ENCODE data around the gene INPP5K.

DNA sequence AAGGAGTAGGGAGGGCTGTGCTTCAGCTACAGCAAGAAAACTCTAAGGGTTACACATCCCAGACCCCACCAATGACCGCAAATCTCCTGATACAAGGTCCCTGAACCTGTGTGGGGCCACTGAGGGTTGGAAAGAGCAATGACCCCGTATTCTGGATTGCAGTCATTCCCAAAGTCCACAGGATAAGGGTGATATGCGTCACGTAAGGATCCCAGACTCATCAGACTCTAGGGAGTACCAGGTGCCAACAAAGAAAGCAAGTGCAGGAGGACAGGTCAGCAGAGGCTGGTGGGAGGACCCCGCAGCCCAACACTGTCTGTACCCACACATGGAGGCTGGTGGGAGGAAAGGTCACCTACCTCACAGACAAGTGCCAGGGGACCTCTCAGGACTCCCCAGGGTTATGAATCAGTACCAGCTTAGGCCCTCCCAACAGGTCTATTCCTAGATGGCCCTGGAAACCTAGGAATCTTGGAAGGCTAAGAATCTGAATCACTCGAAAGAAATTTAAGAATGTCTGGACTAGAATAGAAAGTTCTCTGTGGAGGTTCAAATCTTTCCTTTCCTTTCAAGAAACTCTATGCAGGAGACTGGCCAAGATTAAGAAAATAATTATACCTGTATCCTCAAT lies 30.0 kb upstream of the INPP5K start:
- TF ChIP-seq EZH2 (IDR thresholded peaks at IDR 0.05) (no peak), POLR2AphosphoS5 (IDR thresholded peaks at IDR 0.05; ENCODE audit: borderline replicate concordance, low read depth, low read length) (no peak), FOXP2 (optimal IDR thresholded peaks at IDR 0.05; ENCODE audit: control extremely low read depth, extremely low read length, insufficient read depth) (no peak)

Measured in SK-N-MC (cell line).